Astrocyte (in vitro differentiated cells and primary cell): Measurements from ENCODE around the gene VSNL1.

Experiments
- CTCF ChIP-seq: IDR thresholded peaks from 2 replicates; pipeline ENCODE4 v1.5.1; 2011; ENCODE audit warnings: low read depth, mild to moderate bottlenecking, inconsistent platforms, low read length, moderate library complexity; ENCODE audit not compliant: insufficient read depth
- EZH2 ChIP-seq: IDR thresholded peaks from 2 replicates; pipeline ENCODE4 v1.6.1; 2012; ENCODE audit warnings: mild to moderate bottlenecking, low read length, inconsistent platforms; ENCODE audit not compliant: insufficient read depth

- no peak for TF ChIP-seq CTCF
- TF ChIP-seq EZH2: no peak
Measured at GRCh38 chr2:17587469-17587868, 47.0 kb downstream of the VSNL1 start.
